Stimulated activated CD4-positive, alpha-beta T cell treated with anti-CD3 and anti-CD28 coated beads, TNF-alpha, amount 100 ng/mL, for 24 hours (primary cell): ENCODE measurements around the gene KAT6B.
A peak's percentile ranks its signal among the peaks of the same experiment; 100 is the strongest.

Source experiments
- DNase-seq, 3 experiments: peaks; one replicate each; pipeline ENCODE4 v3.0.0-alpha.2; 2020; ENCODE audit warnings: low read depth in 3 of 3

KAT6B gene

GRCh38 chr10:74823791-74824183 lies 2.6 kb upstream of the KAT6B start:
- DNase-seq = no peak

DNA sequence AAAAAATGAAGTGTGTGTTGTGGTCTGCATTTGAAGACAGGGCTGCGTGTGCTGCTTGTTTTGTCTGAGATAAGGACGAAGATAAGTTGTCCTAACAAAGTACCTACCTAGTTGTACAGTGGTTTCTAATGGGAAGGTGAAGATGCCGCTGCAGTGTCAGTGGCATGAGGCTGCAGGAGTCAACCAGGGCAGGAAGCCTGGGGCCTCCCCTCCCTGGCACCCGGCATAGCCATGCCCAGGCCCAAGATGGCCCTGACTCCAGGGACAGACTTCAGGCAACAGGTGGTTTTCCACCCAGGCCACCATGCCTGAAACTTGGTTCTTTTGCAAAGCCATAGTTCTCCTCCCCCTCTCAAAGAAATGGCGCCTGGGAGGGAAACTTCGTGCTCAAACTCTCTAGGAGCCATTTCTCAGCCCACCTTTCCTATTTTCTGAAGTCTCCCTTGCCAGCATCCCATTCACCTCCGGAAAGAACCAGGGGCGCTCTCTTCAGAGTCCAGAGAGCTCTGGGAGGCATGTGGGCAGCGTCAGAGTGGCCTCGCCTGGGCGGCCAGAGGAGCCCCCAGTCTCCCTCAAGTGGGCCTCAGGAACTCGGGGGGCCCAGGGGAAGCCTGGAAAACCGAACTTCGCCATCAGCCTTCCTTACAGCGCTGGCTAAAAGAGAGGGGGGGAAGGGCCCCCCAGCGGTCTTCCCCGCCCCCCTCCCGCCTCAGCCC lies 2.1 kb upstream of the KAT6B start:
- DNase-seq = peak in 1 of 3 experiments; percentile 16

- DNase-seq = peak in 2 of 3 experiments; percentile 8 to 41
These were observed 1.5 kb upstream of the KAT6B start for GRCh38 chr10:74824900-74825370.

DNA sequence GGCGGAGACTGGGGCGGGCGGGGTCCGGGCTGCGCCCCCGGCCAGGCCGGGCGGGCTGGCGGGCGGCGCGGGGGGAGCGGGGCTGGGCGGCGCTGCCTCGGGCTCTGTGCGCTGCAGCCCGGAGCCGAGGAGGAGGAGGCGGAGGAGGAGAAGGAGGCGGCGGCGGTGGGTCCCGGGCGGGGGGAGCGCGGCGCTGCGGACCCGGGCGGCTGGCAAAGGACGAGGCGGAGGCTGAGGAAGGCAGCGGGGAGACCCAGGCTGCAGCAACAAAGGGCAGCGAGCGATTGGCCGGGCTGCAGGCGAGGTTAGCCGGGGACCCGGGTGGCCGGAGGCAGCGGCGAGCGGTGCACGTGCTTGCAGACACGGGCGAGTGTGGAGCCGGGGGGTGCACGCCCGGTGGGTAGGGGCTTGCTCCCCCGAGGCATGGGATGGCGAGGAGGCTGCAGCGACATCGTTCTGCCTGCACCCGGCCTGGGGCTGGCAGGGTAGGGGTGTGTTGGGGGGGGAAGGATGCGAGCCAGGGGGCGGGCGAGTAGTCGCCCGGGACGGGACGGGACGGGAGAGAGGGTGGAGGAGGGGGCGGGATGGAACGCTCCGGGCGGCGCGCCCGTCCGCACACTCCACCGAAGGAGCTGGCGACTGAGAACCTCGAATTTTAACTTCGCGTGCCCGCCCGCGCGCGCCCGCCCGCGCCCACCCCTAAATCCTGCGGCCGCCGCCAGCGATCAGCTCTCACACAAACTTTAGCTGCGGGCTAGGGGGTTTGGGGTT lies 844 bp upstream of the KAT6B start:
- peak; percentile 16 to 40 (median 24) for DNase-seq

DNA sequence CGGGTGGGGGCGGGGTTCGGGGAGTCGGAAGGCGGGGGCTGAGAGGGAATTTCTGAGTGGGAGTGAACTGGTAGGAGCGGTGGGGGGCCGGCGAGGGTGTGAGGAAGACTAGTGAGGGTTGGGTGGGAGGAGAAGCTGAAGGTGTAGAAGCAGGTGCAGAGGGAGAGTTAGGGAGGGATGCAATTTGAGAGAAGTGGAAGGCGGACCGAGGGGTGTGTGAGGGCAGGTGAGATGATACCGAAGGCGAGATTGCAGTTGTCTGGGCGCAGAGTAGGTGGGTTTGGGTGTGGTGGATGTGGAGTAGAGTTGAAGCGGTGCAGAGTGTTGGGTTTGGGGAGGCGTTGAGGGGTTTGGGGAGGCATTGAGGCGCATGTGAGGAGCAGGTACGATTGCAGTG lies 643 bp downstream of the KAT6B start:
- no peak for DNase-seq

- no peak for DNase-seq
These were observed 1.3 kb downstream of the KAT6B start for GRCh38 chr10:74827694-74828093.

- DNase-seq = no peak
These were observed 2.5 kb downstream of the KAT6B start for GRCh38 chr10:74828946-74829345.

GRCh38 chr10:74831518-74832120 lies 5.2 kb downstream of the KAT6B start:
- no peak for DNase-seq

- no peak for DNase-seq
These were observed 9.6 kb downstream of the KAT6B start for GRCh38 chr10:74835963-74836362.

- no peak for DNase-seq
These were observed 10.5 kb downstream of the KAT6B start for GRCh38 chr10:74836877-74837276.

- no peak for DNase-seq
These were observed 11.3 kb downstream of the KAT6B start for GRCh38 chr10:74837743-74838142.

DNA sequence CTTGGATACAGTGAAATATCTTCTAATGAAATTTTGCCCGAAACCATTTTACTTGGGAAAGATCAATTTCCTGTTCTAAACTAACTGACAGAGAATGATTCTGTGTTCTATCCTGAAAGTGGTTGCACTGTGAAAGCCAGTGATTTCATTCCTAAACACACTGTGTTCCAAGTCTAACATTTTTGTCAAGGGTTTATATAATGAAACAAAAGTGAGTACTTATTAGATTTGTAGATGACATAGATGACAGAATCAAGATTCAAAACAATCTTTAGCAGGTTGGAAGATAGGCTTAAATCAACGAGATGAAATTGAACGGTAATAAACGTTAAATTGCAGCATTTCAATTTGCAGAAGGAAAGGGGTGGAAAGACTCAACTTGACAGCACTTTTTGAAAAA lies 13.3 kb downstream of the KAT6B start:
- DNase-seq = no peak

DNA sequence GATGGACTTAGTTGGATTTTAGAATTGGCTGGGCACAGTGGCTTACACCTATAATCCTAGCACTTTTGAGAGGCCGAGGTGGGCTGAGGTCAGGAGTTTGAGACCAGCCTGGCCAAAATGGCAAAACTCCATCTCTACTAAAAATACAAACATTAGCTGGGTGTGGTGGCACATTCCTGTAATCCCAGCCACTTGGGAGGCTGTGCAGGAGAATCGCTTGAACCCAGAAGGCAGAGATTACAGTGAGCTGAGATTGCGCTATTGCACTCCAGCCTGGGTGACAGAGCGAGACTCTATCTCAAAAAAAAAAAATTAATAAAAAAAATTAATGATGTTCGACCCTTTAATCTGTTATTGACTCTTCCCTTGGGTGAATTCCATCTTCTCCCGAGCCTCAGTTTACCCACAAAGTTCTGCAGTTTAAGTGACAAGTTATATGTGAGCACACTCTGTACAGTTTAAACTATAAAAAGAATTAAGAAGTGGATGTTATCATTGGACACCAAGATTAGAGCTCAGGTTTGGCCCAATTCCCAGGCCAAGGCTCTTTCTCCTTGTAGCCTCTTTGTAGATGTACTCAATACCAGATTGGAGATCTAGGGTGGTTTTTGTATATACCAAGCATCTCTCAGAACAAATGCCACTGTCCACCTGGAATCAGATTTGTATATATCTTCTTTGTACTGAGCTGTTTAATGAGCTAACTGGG lies 15.0 kb downstream of the KAT6B start:
- DNase-seq = no peak

- no peak for DNase-seq
These were observed 16.0 kb downstream of the KAT6B start for GRCh38 chr10:74842301-74842954.

DNA sequence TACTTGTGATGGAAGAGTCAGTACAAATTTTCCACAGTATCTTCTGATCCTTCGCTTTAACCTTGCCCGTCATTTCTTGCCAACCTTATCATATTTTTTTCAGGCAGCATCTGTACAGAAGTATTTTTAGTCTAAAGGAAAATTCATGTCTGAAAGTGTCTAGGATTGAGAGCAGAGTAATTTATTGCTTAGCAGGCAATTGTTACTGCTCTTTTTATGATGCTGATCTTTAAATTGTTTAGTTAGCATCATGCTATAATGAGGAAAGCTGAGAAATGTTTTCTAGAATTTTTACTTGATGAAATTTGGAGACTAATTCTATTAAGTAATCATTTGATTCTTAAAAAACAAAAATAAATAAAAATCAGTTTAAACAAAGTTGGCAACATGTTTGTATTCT lies 20.6 kb downstream of the KAT6B start:
- DNase-seq = no peak

DNA sequence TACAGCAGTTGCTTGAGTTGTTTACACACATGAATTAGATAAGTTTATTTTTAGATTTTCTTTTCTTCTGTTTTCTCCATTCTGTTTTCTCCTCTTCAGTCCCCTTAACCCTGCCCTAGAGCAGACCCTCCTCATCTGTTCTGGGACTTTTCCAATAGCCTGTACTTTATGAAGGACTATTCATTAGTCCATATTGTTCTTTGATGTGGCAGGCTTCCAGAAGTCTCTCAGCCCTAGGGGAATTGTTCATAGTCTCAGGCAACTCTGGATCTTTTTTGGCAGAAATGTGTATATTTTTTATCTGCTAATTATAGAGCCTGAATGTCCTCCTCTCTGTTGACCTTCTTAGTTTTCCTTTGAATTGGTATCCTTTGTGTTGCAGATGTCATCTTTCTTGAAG lies 25.4 kb downstream of the KAT6B start:
- DNase-seq = no peak

DNA sequence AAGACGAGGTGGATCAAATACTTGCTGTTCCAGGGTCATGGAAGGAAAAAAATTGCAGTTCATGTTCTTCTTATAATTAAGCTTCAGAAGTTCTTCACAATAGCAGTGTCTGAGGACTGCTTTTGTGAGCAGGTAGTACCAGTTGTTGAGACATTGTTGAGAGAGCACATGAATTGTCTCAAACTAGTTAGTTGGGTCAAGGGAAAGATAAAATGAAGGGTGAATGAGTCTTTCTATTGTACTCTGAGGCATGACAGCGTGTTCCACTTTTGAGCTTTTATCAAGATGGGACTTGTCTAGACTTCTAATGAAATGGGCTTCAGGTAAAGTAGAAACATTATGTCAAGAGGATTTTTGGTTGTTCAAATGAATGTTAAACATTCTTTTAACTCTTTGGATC lies 26.0 kb downstream of the KAT6B start:
- no peak for DNase-seq

GRCh38 chr10:74854610-74855009 lies 28.2 kb downstream of the KAT6B start:
- no peak for DNase-seq

GRCh38 chr10:74855027-74855426 lies 28.6 kb downstream of the KAT6B start:
- DNase-seq = no peak

- DNase-seq = no peak
These were observed 29.0 kb downstream of the KAT6B start for GRCh38 chr10:74855439-74855838.

GRCh38 chr10:74856940-74857339 lies 30.5 kb downstream of the KAT6B start:
- DNase-seq = no peak

GRCh38 chr10:74857586-74857985 lies 31.2 kb downstream of the KAT6B start:
- no peak for DNase-seq
